Esophagus muscularis mucosa (tissue), 3 donors: ENCODE measurements around the gene DNAAF2.

Source experiments
- EP300 ChIP-seq: sonication (generic); formaldehyde crosslinking; IDR thresholded peaks from one replicate; pipeline ENCODE4 v1.6.1; 2017; ENCODE audit warnings: antibody characterized with exemption
- POLR2A ChIP-seq: fragments of 450-650 bp; IDR thresholded peaks from one replicate; pipeline ENCODE4 v1.6.1; 2017; ENCODE audit warnings: antibody characterized with exemption, moderate library complexity, mild to moderate bottlenecking, low read depth
- POLR2AphosphoS5 ChIP-seq, 2 donors: sonication (generic); formaldehyde crosslinking; IDR thresholded peaks; one replicate each; pipeline ENCODE4 v1.6.1; 2017; ENCODE audit warnings: antibody characterized with exemption in 2 of 2

DNA sequence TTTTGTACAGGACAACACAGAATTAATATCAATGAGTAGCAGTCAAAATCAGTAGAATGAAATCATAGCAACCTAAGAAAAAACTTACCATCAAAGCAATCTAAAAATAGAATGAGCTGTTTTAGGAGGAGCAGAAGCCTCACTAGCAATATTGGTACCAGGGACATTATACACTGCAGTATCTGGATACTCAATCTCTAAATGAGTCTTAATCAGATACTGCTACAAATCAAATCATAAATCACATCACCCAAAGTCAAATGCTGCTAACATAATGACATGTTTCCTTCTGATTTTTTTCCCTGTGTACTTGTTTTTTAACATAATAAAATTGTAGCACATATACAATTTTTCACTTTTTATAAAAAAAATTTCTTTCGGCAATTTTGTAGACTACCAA, 56.9 kb downstream of the DNAAF2 start:
- no peak for TF ChIP-seq EP300
- TF ChIP-seq POLR2A = no peak
- no peak for TF ChIP-seq POLR2AphosphoS5 (IDR thresholded peaks at IDR 0.05)
